OCI-LY7 (cell line): ENCODE data around the gene GALK1. TPM values are rescaled to one million over a fixed set of nuclear protein-coding genes. Genes with fewer than 3 reads are reported as not detected.

Experiments
- BruUV-seq: library from RNA; stranded (reverse); fragments of 400-500 nt; replicated peaks from 2 replicates; lab custom pipeline; 2021; lab: Mats Ljungman, UMichigan
- CTCF ChIA-PET: fragments of 300-600 bp; sonication (Branson Sonifier 250); formaldehyde crosslinking; loops from one replicate; lab custom pipeline; 2022; ENCODE audit warnings: antibody characterized with exemption; ENCODE audit not compliant: unreplicated experiment; lab: Charles Lee
- POLR2A ChIA-PET: fragments of 300-600 bp; sonication (Branson Sonifier 250); formaldehyde crosslinking; loops from one replicate; lab custom pipeline; 2022; ENCODE audit warnings: antibody characterized with exemption; lab: Charles Lee
- DNase-seq: peaks from one replicate; pipeline ENCODE4 v3.0.0-alpha.2; 2015; ENCODE audit warnings: low spot score
- H2AFZ ChIP-seq: fragments of 200-600 bp; sonication (generic), shearing (Covaris generic); 2 replicates; pipeline ENCODE4 v1.6.1; 2014; ENCODE audit warnings: mild to moderate bottlenecking, antibody characterized with exemption, low read length, moderate library complexity
- H3K27ac ChIP-seq: fragments of 200-600 bp; sonication (generic); 2 replicates; pipeline ENCODE4 v1.5.1; 2014; ENCODE audit warnings: mixed run types, low read depth, mild to moderate bottlenecking, moderate library complexity, low read length, inconsistent platforms; ENCODE audit not compliant: poor library complexity, severe bottlenecking
- H3K36me3 ChIP-seq: fragments of 200-600 bp; sonication (generic); 2 replicates; pipeline ENCODE4 v1.6.1; 2014; ENCODE audit warnings: mild to moderate bottlenecking, antibody characterized with exemption, low read length, moderate library complexity, mixed read lengths; ENCODE audit not compliant: insufficient read depth
- H3K4me1 ChIP-seq: fragments of 200-600 bp; sonication (generic); 2 replicates; pipeline ENCODE4 v1.5.1; 2014; ENCODE audit warnings: mild to moderate bottlenecking, low read length; ENCODE audit not compliant: insufficient read depth, poor library complexity, severe bottlenecking
- H3K4me2 ChIP-seq: fragments of 200-600 bp; sonication (generic); 2 replicates; pipeline ENCODE4 v1.6.1; 2014; ENCODE audit warnings: mild to moderate bottlenecking, low read length
- H3K4me3 ChIP-seq: fragments of 200-600 bp; sonication (generic); 2 replicates; pipeline ENCODE4 v1.5.1; 2014; ENCODE audit warnings: mild to moderate bottlenecking, low read depth, low read length; ENCODE audit not compliant: poor library complexity, severe bottlenecking
- H3K79me2 ChIP-seq: fragments of 200-600 bp; sonication (generic); 2 replicates; pipeline ENCODE4 v1.6.1; 2016; ENCODE audit warnings: low read depth, mild to moderate bottlenecking, low read length, moderate library complexity, mixed read lengths; ENCODE audit not compliant: insufficient read depth
- H3K9me2 ChIP-seq: fragments of 200-600 bp; sonication (generic); 2 replicates; pipeline ENCODE4 v1.6.1; 2016; ENCODE audit warnings: mild to moderate bottlenecking, low read length, mixed read lengths; ENCODE audit not compliant: insufficient read depth
- H3K9me3 ChIP-seq: fragments of 200-600 bp; sonication (generic); 2 replicates; pipeline ENCODE4 v1.6.1; 2014; ENCODE audit warnings: mild to moderate bottlenecking, mixed run types, low read length, mixed read lengths
- H4K20me1 ChIP-seq: fragments of 200-600 bp; sonication (generic); 2 replicates; pipeline ENCODE4 v1.6.1; 2014; ENCODE audit warnings: mild to moderate bottlenecking, antibody characterized with exemption, low read length, moderate library complexity, mixed read lengths; ENCODE audit not compliant: insufficient read depth
- CTCF ChIP-seq: fragments of 200-600 bp; sonication (generic); conservative IDR thresholded peaks from 2 replicates; pipeline ENCODE4 v1.5.1; 2014; ENCODE audit warnings: mild to moderate bottlenecking, antibody characterized with exemption, low read length, moderate library complexity, mixed read lengths
- EZH2phosphoT487 ChIP-seq: fragments of 200-600 bp; sonication (generic); IDR thresholded peaks from 2 replicates; pipeline ENCODE4 v1.6.1; 2018; ENCODE audit warnings: low read depth, borderline replicate concordance, mild to moderate bottlenecking, mixed run types, antibody characterized with exemption, low read length, moderate library complexity, mixed read lengths
- intact Hi-C: fragments of 100-400 bp; cut with micrococcal nuclease; formaldehyde crosslinking; loops from one replicate; pipeline ENCODE4 v1.10.0; 2022; ENCODE audit not compliant: unreplicated experiment
- total RNA-seq, 2 experiments: library from RNA; depleted of rRNA in 1 of 2; stranded (reverse); fragments of >200 nt in 1 of 2; shearing (Covaris generic) in 1 of 2; gene quantifications; 2 replicates each; pipeline ENCODE4 v1.2.3, GENCODE V29; 2014 to 2022

GALK1 gene
- total RNA-seq, 2 experiments from 2014 or later: 74.8 to 99.4 TPM

GRCh38 chr17:75723171-75723930 lies 41.6 kb downstream of the GALK1 start:
- Histone ChIP-seq H3K27ac (no peak overlapping the region), H3K4me2 (no peak overlapping the region), H4K20me1 (no peaks in the 10 kb centered on the region), H3K36me3 (no peaks in the 10 kb centered on the region), H3K4me1 (peaks cover 7% of the 10 kb centered on the region), H3K4me3 (no peak overlapping the region), H3K9me3 (no peaks in the 10 kb centered on the region), H2AFZ (no peak overlapping the region), H3K79me2 (no peaks in the 10 kb centered on the region), H3K9me2 (no peaks in the 10 kb centered on the region)
- DNase-seq: no peak
- POLR2A ChIA-PET: no interaction called here
- CTCF ChIA-PET: no interaction called here
- intact Hi-C loops: no loop called here
- BruUV-seq: no TSS peak
- no peak for TF ChIP-seq EZH2phosphoT487
- no peak for TF ChIP-seq CTCF

GRCh38 chr17:75722542-75723095 lies 42.4 kb downstream of the GALK1 start:
- Histone ChIP-seq H3K4me1 (peaks cover 7% of the 10 kb centered on the region), H3K9me3 (no peaks in the 10 kb centered on the region), H3K4me3 (no peak overlapping the region), H3K79me2 (no peaks in the 10 kb centered on the region), H3K27ac (no peak overlapping the region), H3K4me2 (no peak overlapping the region), H3K36me3 (no peaks in the 10 kb centered on the region), H2AFZ (no peak overlapping the region), H3K9me2 (no peaks in the 10 kb centered on the region), H4K20me1 (no peaks in the 10 kb centered on the region)
- no peak for DNase-seq
- CTCF ChIA-PET: interaction anchor here (0.6 kb wide), 1 partner anchor 9 kb away, joined by 3 read pairs; no protein-coding TSS in a partner anchor
- POLR2A ChIA-PET: no interaction called here
- BruUV-seq: no TSS peak
- intact Hi-C loops: no loop called here
- TF ChIP-seq CTCF: no peak

- H3K36me3 ChIP-seq: no peaks in the 10 kb centered on the region
- no peak overlapping the region for H2AFZ ChIP-seq
- no peak for TF ChIP-seq EZH2phosphoT487
- no peak for TF ChIP-seq CTCF
- H3K4me2 ChIP-seq: no peak overlapping the region
- ChIA-PET POLR2A (no interaction called here), CTCF (interaction anchor here (0.6 to 1.3 kb wide), 4 partner anchors 9 to 708 kb away, joined by 3 to 4 read pairs (median 4); partner anchors contain the start of gene SMIM5)
- DNase-seq: no peak
- BruUV-seq: no TSS peak
- H4K20me1 ChIP-seq: no peaks in the 10 kb centered on the region
- intact Hi-C loops: no loop called here
- H3K27ac ChIP-seq: no peak overlapping the region
- no peaks in the 10 kb centered on the region for H3K9me2 ChIP-seq
- no peak overlapping the region for H3K4me3 ChIP-seq
- H3K4me1 ChIP-seq: peaks cover 7% of the 10 kb centered on the region
- H3K79me2 ChIP-seq: no peaks in the 10 kb centered on the region
- no peaks in the 10 kb centered on the region for H3K9me3 ChIP-seq
These were observed 42.9 kb downstream of the GALK1 start for GRCh38 chr17:75722076-75722475.
